ENCODE data around the gene FNDC5. TPM values are rescaled to one million over a fixed set of nuclear protein-coding genes. Genes with fewer than 3 reads are reported as not detected.
A peak's percentile ranks its signal among the peaks of the same experiment; 100 is the strongest.

The FNDC5 gene
- total and polyA plus RNA-seq, 12 donors, result 12.4 to 130 (median 73.5) TPM

GRCh38 chr1:32817815-32818786, 52.6 kb downstream of the FNDC5 start:
- TF ChIP-seq, protein P1, sequence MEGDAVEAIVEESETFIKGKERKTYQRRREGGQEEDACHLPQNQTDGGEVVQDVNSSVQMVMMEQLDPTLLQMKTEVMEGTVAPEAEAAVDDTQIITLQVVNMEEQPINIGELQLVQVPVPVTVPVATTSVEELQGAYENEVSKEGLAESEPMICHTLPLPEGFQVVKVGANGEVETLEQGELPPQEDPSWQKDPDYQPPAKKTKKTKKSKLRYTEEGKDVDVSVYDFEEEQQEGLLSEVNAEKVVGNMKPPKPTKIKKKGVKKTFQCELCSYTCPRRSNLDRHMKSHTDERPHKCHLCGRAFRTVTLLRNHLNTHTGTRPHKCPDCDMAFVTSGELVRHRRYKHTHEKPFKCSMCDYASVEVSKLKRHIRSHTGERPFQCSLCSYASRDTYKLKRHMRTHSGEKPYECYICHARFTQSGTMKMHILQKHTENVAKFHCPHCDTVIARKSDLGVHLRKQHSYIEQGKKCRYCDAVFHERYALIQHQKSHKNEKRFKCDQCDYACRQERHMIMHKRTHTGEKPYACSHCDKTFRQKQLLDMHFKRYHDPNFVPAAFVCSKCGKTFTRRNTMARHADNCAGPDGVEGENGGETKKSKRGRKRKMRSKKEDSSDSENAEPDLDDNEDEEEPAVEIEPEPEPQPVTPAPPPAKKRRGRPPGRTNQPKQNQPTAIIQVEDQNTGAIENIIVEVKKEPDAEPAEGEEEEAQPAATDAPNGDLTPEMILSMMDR (IDR thresholded peaks at IDR 0.05), result peak in 1 of 9 donors; percentile 10
- WGBS, 2 donors, result 1 to 2% methylated on average over 46 to 51 of the region's 51 CpGs
- peaks cover 0 to 10% (median 0%) of the 10 kb centered on the region in 9 donors for H3K36me3 ChIP-seq
- intact Hi-C loops (cut with DNase I), result loop anchor here in 3 of 10 donors (5.0 to 10.0 kb wide), 2 partner anchors 54 to 267 kb away; partner anchors contain the start of genes FNDC5 (in 3 of the 3) and AZIN2 (in 1 of the 3)
- peak overlapping the region; percentile 83 to 99 (median 98) for H3K27ac ChIP-seq
- no peaks in the 10 kb centered on the region for H3K9me3 ChIP-seq
- DNase-seq (peak; percentile 82 to 86), ATAC-seq (peak; percentile 53 to 80 (median 66))
- H3K27me3 ChIP-seq, result no peaks in the 10 kb centered on the region
- H3K4me3 ChIP-seq, result peak overlapping the region; percentile 80 to 100 (median 90)
- peaks cover 3 to 54% (median 41%) of the 10 kb centered on the region in 9 donors for H3K4me1 ChIP-seq

GRCh38 chr1:32817159-32817814, 53.4 kb downstream of the FNDC5 start, which contains the start of the genes S100PBP and YARS1:
TSS of gene S100PBP (plus strand) at chr1:32817653. CDS start at chr1:32826100, 8,447 bp downstream.
TSS of gene YARS1 (minus strand) at chr1:32817358. CDS start at chr1:32817244, 114 bp downstream.
- DNase-seq (peak; percentile 100), ATAC-seq (peak; percentile 96 to 99 (median 98))
- H3K27ac ChIP-seq, result peak within 1 kb of the TSS; percentile 83 to 99 (median 98)
- H3K36me3 ChIP-seq, result peaks cover 0 to 11% (median 0%) of the 10 kb centered on the region in 9 donors
- peak within 1 kb of the TSS; percentile 80 to 100 (median 90) for H3K4me3 ChIP-seq
- H3K27me3 ChIP-seq, result no peaks in the 10 kb centered on the region
- H3K4me1 ChIP-seq, result peaks cover 3 to 57% (median 41%) of the 10 kb centered on the region in 9 donors
- TF ChIP-seq, protein P1 (IDR thresholded peaks at IDR 0.05), result peak in 4 of 9 donors; percentile 6 to 21 (median 9)
- H3K9me3 ChIP-seq, result no peaks in the 10 kb centered on the region
- 0% methylated on average over 55 of the region's 55 CpGs for WGBS, 2 donors
- intact Hi-C loops (cut with DNase I), result loop anchor here in 3 of 10 donors (5.0 to 10.0 kb wide), 2 partner anchors 55 to 268 kb away; partner anchors contain the start of genes FNDC5 (in 3 of the 3) and AZIN2 (in 1 of the 3)

DNA sequence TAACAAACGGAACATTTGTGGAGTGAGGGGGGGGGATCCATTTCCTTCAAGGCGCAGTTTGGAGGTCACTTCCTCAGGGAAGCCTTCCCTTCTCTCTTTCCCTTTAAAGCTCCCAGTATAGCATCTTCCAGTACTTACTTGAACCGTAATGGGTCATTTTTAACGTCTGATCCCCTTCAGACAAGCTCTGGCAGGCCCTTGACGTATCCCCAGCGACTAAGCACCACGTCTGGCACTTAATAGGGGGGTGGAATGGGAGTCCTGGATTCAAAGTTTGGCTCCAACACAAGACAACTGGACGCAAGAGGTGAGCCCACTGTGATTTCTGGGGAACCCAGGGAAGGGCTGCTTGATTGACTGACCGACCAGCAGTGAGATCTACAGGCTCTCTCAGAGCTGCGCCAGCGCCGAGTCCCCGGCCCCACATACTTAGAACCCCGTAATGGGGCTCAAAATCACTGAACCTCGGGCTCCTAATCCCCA, 54.0 kb downstream of the FNDC5 start:
- intact Hi-C loops (cut with DNase I), result loop anchor here in 3 of 10 donors (5.0 to 10.0 kb wide), 2 partner anchors 56 to 268 kb away; partner anchors contain the start of genes FNDC5 (in 3 of the 3) and AZIN2 (in 1 of the 3)
- ATAC-seq, result peak in 5 of 8 donors; percentile 0 to 11 (median 1)
- Histone ChIP-seq H3K27ac (peak overlapping the region; percentile 64 to 99 (median 98)), H3K9me3 (no peaks in the 10 kb centered on the region), H3K4me3 (peak overlapping the region; percentile 80 to 100 (median 90)), H3K36me3 (peaks cover 0 to 16% (median 0%) of the 10 kb centered on the region in 9 donors), H3K4me1 (peaks cover 3 to 60% (median 41%) of the 10 kb centered on the region in 9 donors), H3K27me3 (no peaks in the 10 kb centered on the region)
- TF ChIP-seq, protein P1 (IDR thresholded peaks at IDR 0.05), result no peak
- DNase-seq, result peak in 1 of 2 donors; percentile 9
- WGBS, 2 donors, result 0 to 1% methylated on average over 15 of the region's 15 CpGs

Measured in heart right ventricle (tissue), 16 donors.